Glutamatergic neuron (in vitro differentiated cells): Measurements from ENCODE around the gene MLLT3. TPM values are rescaled to one million over a fixed set of nuclear protein-coding genes. Genes with fewer than 3 reads are reported as not detected.

Source experiments
- DNase-seq: peaks from one replicate; pipeline ENCODE4 v3.0.0; 2022
- H3K27ac Mint-ChIP-seq: one replicate; pipeline ENCODE4 v1.8.0; 2020; ENCODE audit warnings: mild to moderate bottlenecking, mixed read lengths, inconsistent platforms; ENCODE audit not compliant: unreplicated experiment
- H3K27me3 Mint-ChIP-seq: one replicate; pipeline ENCODE4 v1.8.0; 2020; ENCODE audit warnings: mild to moderate bottlenecking, moderate library complexity, mixed read lengths, inconsistent platforms; ENCODE audit not compliant: unreplicated experiment
- H3K36me3 Mint-ChIP-seq: one replicate; pipeline ENCODE4 v1.8.0; 2020; ENCODE audit warnings: mild to moderate bottlenecking, mixed read lengths, inconsistent platforms; ENCODE audit not compliant: unreplicated experiment
- H3K4me1 Mint-ChIP-seq: one replicate; pipeline ENCODE4 v1.8.0; 2020; ENCODE audit warnings: mild to moderate bottlenecking, low read depth, mixed read lengths, inconsistent platforms; ENCODE audit not compliant: unreplicated experiment
- H3K4me3 Mint-ChIP-seq: one replicate; pipeline ENCODE4 v1.8.0; 2020; ENCODE audit warnings: mild to moderate bottlenecking, mixed read lengths, inconsistent platforms; ENCODE audit not compliant: unreplicated experiment
- H3K9me3 Mint-ChIP-seq: one replicate; pipeline ENCODE4 v1.8.0; 2020; ENCODE audit warnings: mild to moderate bottlenecking, moderate library complexity, mixed read lengths, inconsistent platforms; ENCODE audit not compliant: unreplicated experiment
- CTCF ChIP-seq: fragments of 200-600 bp; sonication (generic); IDR thresholded peaks from one replicate; pipeline ENCODE4 v1.5.0; 2021; ENCODE audit not compliant: partially characterized antibody, unreplicated experiment
- total RNA-seq: library from RNA; stranded (reverse); fragmentation: NEBNext Ultra II Directional; extraction: Animal tissue kit (Norgen Biotek cat#: 25700); gene quantifications from one replicate; pipeline ENCODE4 v1.2.1, GENCODE V29; 2021; ENCODE audit not compliant: unreplicated experiment

Gene MLLT3
- total RNA-seq, 1 donor from 2014 or later: 11.7 TPM

- Mint-ChIP-seq H3K4me3 (no peak overlapping the region), H3K4me1 (peaks cover 22% of the 10 kb centered on the region), H3K27ac (no peak overlapping the region), H3K27me3 (no peaks in the 10 kb centered on the region), H3K36me3 (no peaks in the 10 kb centered on the region), H3K9me3 (no peaks in the 10 kb centered on the region)
- no peak for TF ChIP-seq CTCF
- no peak for DNase-seq
Measured at GRCh38 chr9:20397348-20397747, 225.0 kb downstream of the MLLT3 start.

- DNase-seq: no peak
- no peaks in the 10 kb centered on the region for H3K36me3 Mint-ChIP-seq
- H3K9me3 Mint-ChIP-seq: no peaks in the 10 kb centered on the region
- peaks cover 24% of the 10 kb centered on the region for H3K4me1 Mint-ChIP-seq
- H3K4me3 Mint-ChIP-seq: no peak overlapping the region
- no peak for TF ChIP-seq CTCF
- no peak overlapping the region for H3K27ac Mint-ChIP-seq
- H3K27me3 Mint-ChIP-seq: no peaks in the 10 kb centered on the region
Measured at GRCh38 chr9:20396509-20396908, 225.8 kb downstream of the MLLT3 start.

GRCh38 chr9:20395651-20396050 is 226.6 kb downstream of the MLLT3 start:
- no peak for TF ChIP-seq CTCF
- no peak overlapping the region for H3K27ac Mint-ChIP-seq
- DNase-seq: no peak
- H3K4me1 Mint-ChIP-seq: peaks cover 24% of the 10 kb centered on the region
- no peaks in the 10 kb centered on the region for H3K27me3 Mint-ChIP-seq
- H3K9me3 Mint-ChIP-seq: no peaks in the 10 kb centered on the region
- no peaks in the 10 kb centered on the region for H3K36me3 Mint-ChIP-seq
- no peak overlapping the region for H3K4me3 Mint-ChIP-seq

GRCh38 chr9:20394969-20395368 is 227.3 kb downstream of the MLLT3 start:
- Mint-ChIP-seq H3K4me3 (no peak overlapping the region), H3K4me1 (peaks cover 24% of the 10 kb centered on the region), H3K36me3 (no peaks in the 10 kb centered on the region), H3K27me3 (no peaks in the 10 kb centered on the region), H3K27ac (peak overlapping the region; percentile 40), H3K9me3 (no peaks in the 10 kb centered on the region)
- no peak for DNase-seq
- no peak for TF ChIP-seq CTCF

GRCh38 chr9:20391208-20391607 is 231.1 kb downstream of the MLLT3 start:
- TF ChIP-seq CTCF: no peak
- H3K36me3 Mint-ChIP-seq: no peaks in the 10 kb centered on the region
- no peaks in the 10 kb centered on the region for H3K9me3 Mint-ChIP-seq
- H3K27ac Mint-ChIP-seq: no peak overlapping the region
- peaks cover 21% of the 10 kb centered on the region for H3K4me1 Mint-ChIP-seq
- DNase-seq: no peak
- no peaks in the 10 kb centered on the region for H3K27me3 Mint-ChIP-seq
- H3K4me3 Mint-ChIP-seq: no peak overlapping the region
